ENCODE results near the gene ZMYM2. TPM values are rescaled to one million over a fixed set of nuclear protein-coding genes. Genes with fewer than 3 reads are reported as not detected.

ZMYM2 gene
- total and polyA plus RNA-seq, 10 of the 15 experiments (the other 5 are each of a cell fraction or from before 2014, with no cell fraction given) = 9.5 to 60.4 (median 34.6) TPM

- TF ChIP-seq CTCF (IDR thresholded peaks at IDR 0.05 in 2 of 3, conservative IDR thresholded peaks at IDR 0.05 in 1 of 3; ENCODE audit: control insufficient read depth in 2 of 3, extremely low read depth in 1 of 3, insufficient read depth in 1 of 3, low read depth in 3 of 3, low read length in 3 of 3) (no peak), WRNIP1 (IDR thresholded peaks at IDR 0.05; ENCODE audit: borderline replicate concordance, low read depth, low read length) (no peak), ZNF592 (IDR thresholded peaks at IDR 0.05) (no peak), POLR2AphosphoS5 (IDR thresholded peaks at IDR 0.05; ENCODE audit: low read length) (no peak), JUND (IDR thresholded peaks at IDR 0.05; ENCODE audit: low read depth, low read length) (no peak), PAX8 (IDR thresholded peaks at IDR 0.05) (no peak), KAT2A (conservative IDR thresholded peaks at IDR 0.05; ENCODE audit: control insufficient read depth, low read depth, low read length) (no peak), EZH2 (IDR thresholded peaks at IDR 0.05; ENCODE audit: borderline replicate concordance, control insufficient read depth, low read depth, low read length) (no peak), HCFC1 (IDR thresholded peaks at IDR 0.05; ENCODE audit: low read length) (no peak)
Measured at GRCh38 chr13:19910336-19911072, 48.0 kb upstream of the ZMYM2 start (continued).
